Pulmonary artery endothelial cell (primary cell): ENCODE measurements around the gene OLFML2A. TPM values are rescaled to one million over a fixed set of nuclear protein-coding genes. Genes with fewer than 3 reads are reported as not detected.
"Not testable (repeated sequence)": the region's sequence is repeated elsewhere in the genome, so short reads cannot be mapped to it uniquely, and the experiment has no call there.

Experiments
- DNase-seq: peaks from one replicate; pipeline ENCODE4 v3.0.0-alpha.2; 2011; ENCODE audit warnings: low read depth, low spot score
- total RNA-seq: library from RNA; depleted of rRNA; stranded (reverse); fragments of >200 nt; gene quantifications from 2 replicates; pipeline ENCODE4 v1.2.3, GENCODE V29; 2014

OLFML2A gene
- total RNA-seq, 1 donor from 2014 or later, result under 0.01 TPM

GRCh38 chr9:124761196-124761595, 15.7 kb upstream of the OLFML2A start:
- no peak for DNase-seq

DNA sequence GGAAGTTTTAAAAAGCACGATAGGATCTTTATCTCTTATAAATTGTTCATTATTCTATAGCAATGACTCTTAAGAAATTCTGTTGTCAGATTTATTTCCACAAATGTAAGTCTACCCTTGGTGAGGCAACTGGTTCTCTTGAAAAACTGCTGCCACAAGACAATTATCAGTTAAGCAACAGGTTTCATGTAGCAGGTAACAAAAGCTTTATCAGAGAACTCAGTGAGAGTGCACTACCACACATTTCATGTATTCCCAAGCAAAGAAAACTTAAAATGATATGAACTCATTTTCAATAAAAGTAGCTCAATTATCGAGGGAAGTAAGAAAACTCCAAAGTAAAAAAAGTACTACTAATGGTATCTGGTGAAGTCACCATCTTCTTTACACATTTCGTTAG, 15.2 kb upstream of the OLFML2A start:
- no peak for DNase-seq

DNA sequence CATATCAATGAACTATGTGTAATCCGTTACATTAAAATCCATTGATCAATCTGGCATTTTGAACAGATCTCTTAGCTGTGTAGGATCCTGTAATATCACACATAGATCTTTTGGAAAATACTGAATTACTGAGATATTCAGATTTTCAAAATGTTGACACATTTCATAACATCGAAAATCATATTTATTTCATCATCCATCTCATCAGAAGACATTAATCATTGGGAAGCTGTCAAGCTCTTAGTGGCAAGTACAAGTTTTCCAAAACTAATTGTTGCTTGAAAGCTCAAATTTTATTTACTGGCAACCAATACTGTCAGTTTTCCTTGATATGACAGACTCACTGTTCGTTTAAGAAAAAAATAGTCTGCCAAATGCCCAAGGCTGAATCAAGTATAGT, 14.3 kb upstream of the OLFML2A start:
- no peak for DNase-seq

DNA sequence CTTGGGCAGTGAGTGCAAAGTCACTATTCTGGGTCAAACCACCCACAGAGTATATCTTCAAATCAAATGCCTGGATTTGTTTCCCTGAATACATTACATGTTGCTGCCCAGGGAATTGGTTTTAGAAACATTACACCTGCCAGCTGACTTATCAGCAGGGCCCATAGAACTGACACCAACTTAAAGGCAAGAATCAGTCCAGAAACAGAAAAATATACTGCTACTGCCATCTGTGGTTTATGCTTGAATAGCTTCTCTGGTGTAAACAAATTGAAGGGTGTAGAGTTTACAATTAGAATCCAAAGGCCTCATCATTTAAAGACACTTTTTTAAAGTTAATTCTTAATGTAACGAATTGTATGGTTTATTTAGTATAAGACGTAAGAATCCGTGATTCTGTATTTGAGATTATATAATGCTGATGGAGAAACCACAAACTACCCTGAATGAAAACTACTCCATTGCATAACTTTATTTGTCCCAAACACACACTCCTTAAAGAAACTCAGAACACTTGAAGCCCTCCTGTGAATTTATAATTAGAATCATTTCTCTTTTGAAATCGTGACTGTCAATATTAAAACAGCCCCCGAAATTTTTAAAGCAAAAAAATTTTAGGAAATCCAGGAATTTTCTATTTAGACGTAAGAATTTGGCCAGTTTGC, 12.0 kb upstream of the OLFML2A start:
- DNase-seq, result no peak

- no peak for DNase-seq
Observed at GRCh38 chr9:124765439-124765835, 11.5 kb upstream of the OLFML2A start.

DNA sequence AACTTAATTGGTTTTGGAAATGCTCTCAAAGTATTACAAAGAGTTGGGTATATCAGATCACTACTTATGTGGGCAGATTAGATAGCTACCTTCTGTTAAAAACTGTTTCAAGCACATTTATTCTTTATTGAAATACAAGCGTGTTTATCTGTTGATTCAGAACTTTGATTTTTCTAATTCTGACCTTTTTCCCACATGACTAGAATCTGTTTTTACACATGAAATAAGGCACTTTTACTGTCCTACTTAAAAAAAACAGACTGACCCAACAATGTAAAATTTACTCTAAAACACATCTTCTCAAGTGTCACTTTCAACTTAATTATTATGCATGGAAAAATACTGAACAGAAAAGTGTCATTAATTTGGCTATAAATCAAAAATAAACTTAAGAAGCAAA, 10.6 kb upstream of the OLFML2A start:
- DNase-seq, result no peak

- DNase-seq, result no peak
Observed at GRCh38 chr9:124766815-124767554, 9.9 kb upstream of the OLFML2A start.

GRCh38 chr9:124767821-124768220, 9.1 kb upstream of the OLFML2A start:
- no peak for DNase-seq

GRCh38 chr9:124768334-124768733, 8.6 kb upstream of the OLFML2A start:
- no peak for DNase-seq

GRCh38 chr9:124768750-124769548, 8.0 kb upstream of the OLFML2A start:
- DNase-seq, result no peak

- no peak for DNase-seq
Observed at GRCh38 chr9:124769549-124770358, 7.2 kb upstream of the OLFML2A start.

GRCh38 chr9:124770359-124771020, 6.4 kb upstream of the OLFML2A start:
- DNase-seq, result no peak

GRCh38 chr9:124771021-124771866, 5.7 kb upstream of the OLFML2A start, which contains the start of gene NR6A1:
NR6A1 (minus strand) TSS chr9:124771311.
- peak; percentile 81 for DNase-seq

DNA sequence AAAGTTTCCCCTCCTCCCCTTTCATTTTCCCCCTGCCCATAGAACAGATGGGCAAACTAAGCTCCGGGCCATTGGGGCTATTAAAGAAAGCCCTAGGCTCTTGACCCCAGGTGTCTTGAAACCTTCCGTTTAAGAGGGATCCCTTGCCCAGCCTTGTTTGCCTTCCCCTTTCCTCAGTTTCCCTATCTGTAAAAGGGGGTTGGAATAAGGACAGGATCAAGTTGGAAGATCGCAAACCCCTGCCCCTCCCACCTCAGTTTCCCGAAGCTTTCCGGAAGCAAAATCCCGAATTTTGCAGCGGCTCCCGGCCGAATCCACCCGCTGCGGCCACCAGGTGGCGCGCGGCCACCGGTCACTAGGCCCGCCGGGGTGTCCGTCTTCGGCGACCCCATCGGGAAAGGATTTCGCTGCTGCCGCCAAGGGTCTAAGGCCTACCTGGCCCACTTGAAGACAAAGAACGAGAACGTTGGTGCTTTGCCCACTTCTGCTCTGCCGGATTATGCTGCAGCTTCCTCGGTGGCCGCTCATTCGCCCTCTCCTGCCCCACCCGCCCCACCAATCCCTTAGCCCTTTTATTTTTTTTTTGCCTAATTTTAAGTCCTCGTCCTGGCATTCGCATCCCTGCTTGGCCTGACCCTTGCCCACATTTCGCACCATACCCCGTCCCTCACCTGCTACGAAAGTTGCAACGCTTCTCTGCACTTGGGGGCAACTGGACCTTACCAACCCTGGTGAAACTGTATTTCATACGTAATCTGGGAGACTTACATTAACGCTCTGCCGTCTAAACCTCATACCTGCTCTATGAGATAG, 4.9 kb upstream of the OLFML2A start:
- DNase-seq, result no peak

- not testable (repeated sequence) for DNase-seq
Observed at GRCh38 chr9:124772877-124773276, 4.1 kb upstream of the OLFML2A start.

- no peak for DNase-seq
Observed at GRCh38 chr9:124773473-124774128, 3.3 kb upstream of the OLFML2A start.

- DNase-seq, result peak; percentile 36
Observed at GRCh38 chr9:124774129-124774978, 2.6 kb upstream of the OLFML2A start.

- no peak for DNase-seq
Observed at GRCh38 chr9:124776618-124776953, 347 bp upstream of the OLFML2A start.
